H1 (cell line): ENCODE measurements around the gene CRHR2. TPM values are rescaled to one million over a fixed set of nuclear protein-coding genes. Genes with fewer than 3 reads are reported as not detected.

Source experiments
- CBX8 ChIP-seq: fragments of 300-800, 300-1000 bp; sonication (generic); IDR thresholded peaks from 2 replicates; pipeline ENCODE4 v1.7.1; 2016; ENCODE audit warnings: low read depth, low read length, borderline replicate concordance
- HDAC6 ChIP-seq: IDR thresholded peaks from one replicate; pipeline ENCODE4 v1.7.1; 2012; ENCODE audit warnings: low read depth, mild to moderate bottlenecking, inconsistent platforms, low read length, moderate library complexity
- polyA plus RNA-seq, 7 experiments: library from polyadenylated mRNA; depleted of rRNA in 3 of 7; stranded (reverse) in 5 of 7; unstranded in 2 of 7; fragments of >200 nt in 5 of 7; fragments of 200-250 nt in 2 of 7; gene quantifications; 1 replicate in 5 of 7; 2 replicates in 1 of 7; 4 replicates in 1 of 7; pipeline versions ENCODE4 v1.2.1 to v1.2.3, GENCODE V29; 2011 to 2013; ENCODE audit warnings: missing spikeins in 2 of 7, mixed read lengths in 2 of 7
- total RNA-seq: library from RNA; stranded (reverse); fragmentation: NEBNext Ultra II Directional; extraction: Animal tissue kit (Norgen Biotek cat#: 25700); gene quantifications from 2 replicates; pipeline ENCODE4 v1.2.1, GENCODE V29; 2021

The CRHR2 gene
- total and polyA plus RNA-seq, 2 of the 8 experiments (the other 6 are each of a cell fraction or from before 2014, with no cell fraction given), result 0.37 to 1.3 TPM

DNA sequence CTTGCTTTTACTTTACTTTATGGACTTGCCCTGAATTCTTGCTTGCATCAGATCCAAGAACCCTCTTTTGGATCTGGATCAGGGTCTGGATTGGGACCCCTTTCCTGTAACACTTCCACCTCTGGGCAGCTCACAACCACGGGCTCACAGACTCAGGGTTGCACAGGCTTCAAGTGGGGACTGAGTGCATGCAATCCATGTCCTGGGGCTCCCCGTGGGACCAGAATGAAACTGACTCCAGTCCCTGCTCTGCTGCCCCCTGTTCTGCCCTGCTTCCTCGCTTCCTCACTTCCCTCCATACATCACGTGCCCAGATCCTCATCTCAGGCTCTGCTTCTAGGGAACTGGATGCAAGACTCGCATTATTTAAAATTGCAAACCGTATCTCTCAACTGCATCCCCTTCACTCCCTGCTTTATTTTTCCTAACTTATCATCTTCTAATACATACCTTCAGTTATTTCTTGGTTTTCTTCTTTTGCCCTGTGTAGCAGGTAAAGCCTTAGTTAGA is 46.4 kb upstream of the CRHR2 start (continued):
- TF ChIP-seq CBX8, result no peak
- no peak for TF ChIP-seq HDAC6
